ENCODE data around the gene GPR34.

DNA sequence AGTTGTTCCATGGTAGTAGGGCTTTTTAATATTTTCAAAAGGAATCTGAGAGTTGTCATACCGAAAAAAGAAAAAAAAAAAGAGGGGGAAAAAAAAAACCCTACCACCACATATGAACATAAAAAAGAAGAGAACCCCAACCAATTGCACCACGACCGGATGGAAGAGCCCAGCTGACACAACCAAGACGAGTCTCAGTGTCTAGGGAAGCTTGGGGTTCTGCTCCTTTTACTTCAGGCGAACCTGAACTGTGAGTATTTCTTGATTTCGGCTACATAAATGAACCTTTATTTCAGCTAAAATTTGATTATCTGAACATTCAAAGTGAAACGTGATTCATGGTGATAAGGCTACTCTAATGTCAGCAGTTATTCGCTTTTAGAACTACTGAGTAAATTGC is at the start of gene GPR34:
- TF ChIP-seq SIRT6 (IDR thresholded peaks at IDR 0.05; ENCODE audit: low read depth, low read length) (no peak), ZNF143 (CRISPR knock-in tag; IDR thresholded peaks at IDR 0.05) (no peak), HNRNPLL (IDR thresholded peaks at IDR 0.05; ENCODE audit: low read depth, low read length, poor library complexity, severe bottlenecking) (no peak), MXI1 (IDR thresholded peaks at IDR 0.05; ENCODE audit: low read depth, low read length) (no peak)

Data from K562 (cell line).